ENCODE data around the gene HMGCS1.

DNA sequence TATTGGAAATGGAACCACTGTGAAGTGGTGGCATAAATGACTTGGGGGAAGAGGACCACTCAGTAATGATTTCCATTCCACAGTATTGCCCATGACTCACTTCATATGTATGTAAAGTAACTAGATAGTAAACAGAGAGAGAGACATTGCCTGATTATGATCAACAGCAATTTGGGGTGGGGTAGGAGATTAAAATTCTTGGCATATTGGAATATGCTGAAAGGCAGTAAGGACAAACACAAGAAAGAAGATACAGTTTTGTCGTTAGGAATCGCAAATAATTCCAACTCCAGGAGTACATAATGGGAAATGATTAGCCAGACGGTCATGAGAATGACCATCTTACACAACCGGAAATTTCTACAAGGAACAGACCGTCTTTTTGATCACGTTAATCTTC is 1.5 kb upstream of the HMGCS1 start:
- TF ChIP-seq POLR2A (IDR thresholded peaks at IDR 0.05): no peak
- TF ChIP-seq, protein P1, sequence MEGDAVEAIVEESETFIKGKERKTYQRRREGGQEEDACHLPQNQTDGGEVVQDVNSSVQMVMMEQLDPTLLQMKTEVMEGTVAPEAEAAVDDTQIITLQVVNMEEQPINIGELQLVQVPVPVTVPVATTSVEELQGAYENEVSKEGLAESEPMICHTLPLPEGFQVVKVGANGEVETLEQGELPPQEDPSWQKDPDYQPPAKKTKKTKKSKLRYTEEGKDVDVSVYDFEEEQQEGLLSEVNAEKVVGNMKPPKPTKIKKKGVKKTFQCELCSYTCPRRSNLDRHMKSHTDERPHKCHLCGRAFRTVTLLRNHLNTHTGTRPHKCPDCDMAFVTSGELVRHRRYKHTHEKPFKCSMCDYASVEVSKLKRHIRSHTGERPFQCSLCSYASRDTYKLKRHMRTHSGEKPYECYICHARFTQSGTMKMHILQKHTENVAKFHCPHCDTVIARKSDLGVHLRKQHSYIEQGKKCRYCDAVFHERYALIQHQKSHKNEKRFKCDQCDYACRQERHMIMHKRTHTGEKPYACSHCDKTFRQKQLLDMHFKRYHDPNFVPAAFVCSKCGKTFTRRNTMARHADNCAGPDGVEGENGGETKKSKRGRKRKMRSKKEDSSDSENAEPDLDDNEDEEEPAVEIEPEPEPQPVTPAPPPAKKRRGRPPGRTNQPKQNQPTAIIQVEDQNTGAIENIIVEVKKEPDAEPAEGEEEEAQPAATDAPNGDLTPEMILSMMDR (IDR thresholded peaks at IDR 0.05): no peak

Measured in tibial nerve (tissue), 3 donors.